H1 (cell line): ENCODE measurements around the gene PYGB.
"Not testable (repeated sequence)": the region's sequence is repeated elsewhere in the genome, so short reads cannot be mapped to it uniquely, and the experiment has no call there.

ENCODE experiments used
- CHD1 ChIP-seq: IDR thresholded peaks from 2 replicates; pipeline ENCODE4 v1.6.1; 2012; ENCODE audit warnings: low read depth, low read length, improper control_type of control experiment
- CTCF ChIP-seq, 3 experiments: IDR thresholded peaks; 1 replicate in 2 of 3; 2 replicates in 1 of 3; pipeline versions ENCODE4 v1.5.1 to v1.6.1; 2011; ENCODE audit warnings: low read length in 3 of 3, mild to moderate bottlenecking in 3 of 3, inconsistent platforms in 2 of 3, low read depth in 1 of 3, moderate library complexity in 1 of 3; ENCODE audit not compliant: insufficient read depth in 1 of 3; ENCODE audit errors: control extremely low read depth in 1 of 3
- EZH2 ChIP-seq: fragments of 200-600 bp; sonication (generic); IDR thresholded peaks from 2 replicates; pipeline ENCODE4 v1.7.1; 2012; ENCODE audit warnings: low read depth, mild to moderate bottlenecking, moderate library complexity, low read length, inconsistent platforms; ENCODE audit not compliant: severe bottlenecking
- FOSL1 ChIP-seq: IDR thresholded peaks from 2 replicates; pipeline ENCODE4 v1.6.1; 2011; ENCODE audit warnings: mild to moderate bottlenecking, low read depth, low read length, moderate library complexity; ENCODE audit not compliant: insufficient read depth
- HDAC6 ChIP-seq: IDR thresholded peaks from one replicate; pipeline ENCODE4 v1.7.1; 2012; ENCODE audit warnings: low read depth, mild to moderate bottlenecking, inconsistent platforms, low read length, moderate library complexity
- NRF1 ChIP-seq: IDR thresholded peaks from 2 replicates; pipeline ENCODE4 v1.6.1; 2011; ENCODE audit warnings: mild to moderate bottlenecking, low read depth, low read length, improper control_type of control experiment
- PHF8 ChIP-seq: fragments of 200-600 bp; sonication (generic); conservative IDR thresholded peaks from 2 replicates; pipeline ENCODE4 v1.7.1; 2012; ENCODE audit warnings: low read depth, mild to moderate bottlenecking, inconsistent platforms, low read length, moderate library complexity
- POLR2A ChIP-seq, 2 experiments: IDR thresholded peaks; 1 replicate in 1 of 2; 2 replicates in 1 of 2; pipeline ENCODE4 v1.6.1; 2011; ENCODE audit warnings: low read depth in 2 of 2, low read length in 2 of 2, mild to moderate bottlenecking in 2 of 2; ENCODE audit errors: control extremely low read depth in 1 of 2
- RAD21 ChIP-seq, 2 experiments: IDR thresholded peaks in 1 of 2; conservative IDR thresholded peaks in 1 of 2; 2 replicates each; pipeline ENCODE4 v1.6.1; 2011; ENCODE audit warnings: low read depth in 2 of 2, low read length in 2 of 2, improper control_type of control experiment in 1 of 2, inconsistent platforms in 1 of 2, mild to moderate bottlenecking in 1 of 2, moderate library complexity in 1 of 2
- SRF ChIP-seq: IDR thresholded peaks from 2 replicates; pipeline ENCODE4 v1.6.1; 2011; ENCODE audit warnings: mild to moderate bottlenecking, low read depth, low read length, moderate library complexity
- TBP ChIP-seq: IDR thresholded peaks from 2 replicates; pipeline ENCODE4 v1.6.1; 2011; ENCODE audit warnings: low read depth, low read length, improper control_type of control experiment
- USF2 ChIP-seq: IDR thresholded peaks from 2 replicates; pipeline ENCODE4 v1.6.1; 2011; ENCODE audit warnings: low read length, improper control_type of control experiment
- TF ChIP-seq, protein P1 (sequence below): IDR thresholded peaks from 2 replicates; pipeline ENCODE4 v1.6.1; 2012; ENCODE audit warnings: inconsistent platforms

DNA sequence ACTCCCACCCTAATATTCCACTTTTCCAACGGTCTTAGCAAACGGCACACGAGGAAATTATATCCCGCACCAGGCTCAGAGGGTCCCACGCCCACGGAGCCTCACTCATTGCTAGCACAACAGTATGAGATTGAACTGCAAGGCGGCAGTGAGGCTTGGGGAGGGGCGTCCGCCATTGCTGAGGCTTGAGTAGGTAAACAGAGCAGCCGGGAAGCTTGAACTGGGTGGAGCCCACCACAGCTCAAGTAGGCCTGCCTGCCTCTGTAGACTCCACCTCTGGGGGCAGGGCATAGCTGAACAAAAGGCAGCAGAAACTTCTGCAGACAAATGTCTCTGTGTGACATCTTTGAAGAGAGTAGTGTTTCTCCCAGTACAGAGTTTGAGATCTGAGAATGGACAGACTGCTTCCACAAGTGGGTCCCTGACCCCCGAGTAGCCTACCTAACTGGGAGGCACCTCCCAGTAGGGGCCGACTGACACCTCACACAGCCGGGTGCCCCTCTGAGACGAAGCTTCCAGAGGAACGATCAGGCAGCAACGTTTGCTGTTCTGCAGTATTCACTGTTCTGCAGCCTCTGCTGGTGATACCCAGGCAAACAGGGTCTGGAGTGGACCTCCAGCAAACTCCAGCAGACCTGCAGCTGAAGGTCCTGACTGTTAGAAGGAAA, 13.0 kb downstream of the PYGB start:
- not testable (repeated sequence) for TF ChIP-seq CHD1; CTCF (IDR thresholded peaks at IDR 0.05; ENCODE audit: control extremely low read depth in 1 of 3, insufficient read depth in 1 of 3, low read depth in 1 of 3, low read length in 3 of 3); RAD21 (IDR thresholded peaks at IDR 0.05 in 1 of 2, conservative IDR thresholded peaks at IDR 0.05 in 1 of 2; ENCODE audit: low read depth in 2 of 2, low read length in 2 of 2); SRF; USF2; FOSL1; EZH2; HDAC6; POLR2A (IDR thresholded peaks at IDR 0.05; ENCODE audit: control extremely low read depth in 1 of 2, low read depth in 2 of 2, low read length in 2 of 2); NRF1; TBP; PHF8
- TF ChIP-seq, protein P1, sequence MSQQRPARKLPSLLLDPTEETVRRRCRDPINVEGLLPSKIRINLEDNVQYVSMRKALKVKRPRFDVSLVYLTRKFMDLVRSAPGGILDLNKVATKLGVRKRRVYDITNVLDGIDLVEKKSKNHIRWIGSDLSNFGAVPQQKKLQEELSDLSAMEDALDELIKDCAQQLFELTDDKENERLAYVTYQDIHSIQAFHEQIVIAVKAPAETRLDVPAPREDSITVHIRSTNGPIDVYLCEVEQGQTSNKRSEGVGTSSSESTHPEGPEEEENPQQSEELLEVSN, result not testable (repeated sequence)
